ENCODE measurements around the gene FUBP1. TPM values are rescaled to one million over a fixed set of nuclear protein-coding genes. Genes with fewer than 3 reads are reported as not detected.
"Not testable (repeated sequence)": the region's sequence is repeated elsewhere in the genome, so short reads cannot be mapped to it uniquely, and the experiment has no call there.

The FUBP1 gene
- total RNA-seq, 1 donor from 2014 or later: 269 TPM

DNA sequence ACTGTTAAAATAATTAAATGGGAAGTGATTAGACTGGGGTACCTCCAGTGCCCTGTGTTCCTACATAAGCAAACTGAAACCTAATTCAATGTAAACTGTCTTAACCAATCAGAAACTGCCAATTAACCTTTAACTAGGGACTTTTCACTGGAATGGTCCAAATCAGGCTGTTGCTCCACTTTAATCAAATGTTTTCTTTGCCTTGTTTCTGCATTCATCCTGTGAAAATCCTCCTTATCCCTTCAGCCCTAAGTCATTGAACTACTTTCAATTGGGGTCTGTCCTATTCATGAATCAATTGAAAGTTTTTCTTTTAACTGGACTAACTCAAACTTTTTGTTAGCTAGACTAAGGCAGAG, 5.1 kb upstream of the FUBP1 start:
- no peak for DNase-seq (ENCODE audit: low spot score)
- H3K4me3 Mint-ChIP-seq (ENCODE audit: low read depth): no peak overlapping the region

DNA sequence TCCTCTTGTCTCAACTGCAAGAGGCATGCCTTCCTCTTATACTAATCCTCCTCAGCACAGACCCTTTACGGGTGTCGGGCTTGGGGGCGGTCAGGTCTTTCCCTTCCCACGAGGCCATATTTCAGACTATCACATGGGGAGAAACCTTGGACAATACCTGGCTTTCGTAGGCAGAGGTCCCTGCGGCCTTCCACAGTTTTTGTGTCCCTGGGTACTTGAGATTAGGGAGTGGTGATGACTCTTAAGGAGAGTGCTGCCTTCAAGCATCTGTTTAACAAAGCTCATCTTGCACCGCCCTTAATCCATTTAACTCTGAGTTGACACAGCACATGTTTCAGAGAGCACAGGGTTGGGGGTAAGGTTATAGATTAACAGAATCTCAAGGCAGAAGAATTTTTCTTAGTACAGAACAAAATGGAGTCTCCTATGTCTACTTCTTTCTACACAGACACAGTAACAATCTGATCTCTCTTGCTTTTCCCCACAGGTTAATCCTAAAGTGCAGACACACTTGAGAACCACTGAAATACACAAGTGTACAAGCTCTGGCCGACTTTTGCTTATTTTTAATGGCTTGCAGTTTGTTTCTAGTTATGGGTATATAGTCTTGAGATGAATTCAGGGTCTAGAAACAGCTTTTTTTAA, 4.6 kb upstream of the FUBP1 start:
- H3K9me3 Mint-ChIP-seq; intact Hi-C loops (cut with micrococcal nuclease); H3K27me3 Mint-ChIP-seq (ENCODE audit: low read depth); H3K4me3 Mint-ChIP-seq (ENCODE audit: low read depth); DNase-seq (ENCODE audit: low spot score): not testable (repeated sequence)
- Mint-ChIP-seq H3K27ac (peak overlapping the region; percentile 73), H3K36me3 (ENCODE audit: low read depth) (peaks cover 38% of the 10 kb centered on the region), H3K4me1 (ENCODE audit: low read depth) (peaks cover 48% of the 10 kb centered on the region)

More for the DNA sequence above, 5.1 kb upstream of the FUBP1 start:
- Mint-ChIP-seq H3K9me3 (no peaks in the 10 kb centered on the region), H3K27me3 (ENCODE audit: low read depth) (no peaks in the 10 kb centered on the region), H3K4me1 (ENCODE audit: low read depth) (peaks cover 52% of the 10 kb centered on the region), H3K27ac (peak overlapping the region; percentile 73), H3K36me3 (ENCODE audit: low read depth) (peaks cover 43% of the 10 kb centered on the region)
- intact Hi-C loops (cut with micrococcal nuclease): no loop called here

DNA sequence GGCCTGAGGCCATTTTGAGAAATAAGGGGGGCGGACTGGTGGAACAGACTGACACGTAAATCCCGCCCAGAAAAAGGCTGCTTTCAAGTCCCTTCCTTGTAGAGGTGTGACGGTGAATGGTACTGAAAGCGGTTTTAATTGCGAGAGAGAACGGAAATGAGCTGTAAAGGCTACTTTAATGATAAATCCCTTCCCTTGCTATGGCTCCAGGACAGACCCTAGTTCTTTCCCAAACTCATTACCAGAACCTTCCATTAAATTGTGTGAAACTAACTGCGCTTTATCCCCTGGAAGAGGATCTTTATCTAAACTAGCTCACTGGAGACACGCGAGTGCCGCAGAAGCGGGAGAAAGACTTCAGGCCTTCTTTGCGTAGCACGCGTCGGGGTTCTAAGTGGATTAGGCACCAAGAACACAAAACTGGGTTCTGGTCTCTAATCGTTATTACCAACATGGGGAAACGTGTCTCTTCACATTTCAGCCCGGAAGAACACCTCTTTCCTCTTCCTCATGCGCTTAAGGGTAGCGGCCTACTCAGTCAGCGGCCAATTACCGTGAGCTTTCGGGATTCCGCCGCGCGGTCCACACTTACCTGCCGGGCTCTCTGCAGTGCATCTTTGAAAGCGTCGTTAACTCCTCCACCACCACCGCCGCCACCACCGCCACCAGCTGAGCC, 441 bp downstream of the FUBP1 start:
- Mint-ChIP-seq H3K4me1 (ENCODE audit: low read depth) (peaks cover 38% of the 10 kb centered on the region), H3K27me3 (ENCODE audit: low read depth) (no peaks in the 10 kb centered on the region), H3K36me3 (ENCODE audit: low read depth) (peaks cover 41% of the 10 kb centered on the region), H3K9me3 (no peaks in the 10 kb centered on the region), H3K4me3 (ENCODE audit: low read depth) (no peak overlapping the region), H3K27ac (no peak overlapping the region)
- intact Hi-C loops (cut with micrococcal nuclease): loop anchor here (1.0 to 10.0 kb wide), 4 partner anchors 18 to 646 kb away; partner anchors contain the start of genes IFI44L and USP33
- peak; percentile 80 for DNase-seq (ENCODE audit: low spot score)

DNA sequence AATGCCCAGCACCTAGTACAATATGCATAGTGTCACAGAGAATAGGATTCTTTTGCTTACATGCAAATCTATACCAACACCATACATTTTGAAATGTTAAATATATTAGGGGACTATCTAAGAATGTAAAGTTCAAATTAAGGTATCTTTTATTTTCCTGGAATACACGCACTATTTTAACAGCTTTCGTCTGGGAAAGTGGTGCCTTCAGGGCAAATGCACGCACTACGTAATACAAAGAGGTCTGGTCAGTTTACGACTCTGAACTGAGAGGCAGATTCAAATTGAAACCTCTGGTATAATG, 931 bp downstream of the FUBP1 start:
- intact Hi-C loops (cut with micrococcal nuclease): loop anchor here (1.0 to 10.0 kb wide), 4 partner anchors 17 to 647 kb away; partner anchors contain the start of genes IFI44L and USP33
- H3K4me1 Mint-ChIP-seq (ENCODE audit: low read depth): peaks cover 37% of the 10 kb centered on the region
- H3K27me3 Mint-ChIP-seq (ENCODE audit: low read depth): no peaks in the 10 kb centered on the region

DNA sequence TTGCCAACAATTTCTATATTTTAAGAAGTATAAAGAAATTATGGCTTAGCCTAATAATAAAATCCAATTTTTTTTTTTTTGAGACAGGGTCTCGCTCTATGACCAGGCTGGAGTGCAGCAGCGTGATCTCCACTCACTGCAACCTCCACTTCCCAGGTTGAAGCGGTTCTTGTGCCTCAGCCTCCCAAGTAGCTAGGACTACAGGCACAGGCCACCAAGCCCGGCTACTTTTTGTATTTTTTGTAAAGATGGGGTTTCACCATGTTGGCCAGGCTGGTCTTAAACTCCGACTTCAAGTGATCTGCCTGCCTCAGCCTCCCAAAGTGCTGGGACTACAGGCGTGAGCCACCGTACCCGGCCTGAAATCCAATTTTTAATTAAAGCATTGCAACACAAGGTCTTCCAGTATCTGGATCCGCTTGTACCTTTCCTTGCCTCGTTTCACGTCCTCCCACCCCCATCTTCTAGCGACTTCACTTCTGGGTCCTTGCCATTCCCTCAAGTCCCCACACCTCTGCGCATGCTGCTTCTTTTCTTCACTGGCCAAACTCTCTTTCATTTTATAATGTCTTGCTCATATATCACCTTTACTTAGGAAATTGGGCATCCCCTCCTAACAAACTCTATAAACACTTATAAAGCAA, 2.3 kb downstream of the FUBP1 start:
- no peak overlapping the region for H3K27ac Mint-ChIP-seq

More for the DNA sequence above, 931 bp downstream of the FUBP1 start:
- H3K4me3 Mint-ChIP-seq (ENCODE audit: low read depth): no peak overlapping the region
- H3K9me3 Mint-ChIP-seq: no peaks in the 10 kb centered on the region
- peaks cover 43% of the 10 kb centered on the region for H3K36me3 Mint-ChIP-seq (ENCODE audit: low read depth)
- no peak for DNase-seq (ENCODE audit: low spot score)
- H3K27ac Mint-ChIP-seq: no peak overlapping the region

DNA sequence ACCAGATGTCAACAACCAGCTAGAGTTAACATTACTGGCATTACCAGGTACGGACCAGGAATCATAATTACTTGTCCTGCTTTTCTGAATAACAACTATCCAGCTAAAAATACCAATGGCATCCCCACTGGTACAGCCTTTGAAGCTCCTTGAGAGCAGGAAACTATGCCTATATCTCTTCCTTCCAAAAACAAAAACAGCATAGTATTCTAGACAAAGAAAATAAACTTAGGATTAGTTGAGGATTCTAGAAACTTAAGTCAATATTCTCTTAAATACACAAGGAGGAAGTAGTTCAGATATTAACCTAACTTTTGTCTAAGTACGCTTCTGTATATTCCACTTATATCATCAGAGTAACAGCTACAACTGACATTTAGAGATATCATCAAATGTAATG, 3.0 kb downstream of the FUBP1 start:
- H3K4me3 Mint-ChIP-seq (ENCODE audit: low read depth): no peak overlapping the region

More for the DNA sequence above, 2.3 kb downstream of the FUBP1 start:
- H3K36me3 Mint-ChIP-seq (ENCODE audit: low read depth): peaks cover 52% of the 10 kb centered on the region
- H3K4me3 Mint-ChIP-seq (ENCODE audit: low read depth): no peak overlapping the region
- H3K4me1 Mint-ChIP-seq (ENCODE audit: low read depth): peaks cover 36% of the 10 kb centered on the region
- intact Hi-C loops (cut with micrococcal nuclease): loop anchor here (10.0 kb wide), 2 partner anchors 138 to 648 kb away; partner anchors contain the start of gene IFI44L
- H3K27me3 Mint-ChIP-seq (ENCODE audit: low read depth): no peaks in the 10 kb centered on the region
- DNase-seq (ENCODE audit: low spot score): no peak
- no peaks in the 10 kb centered on the region for H3K9me3 Mint-ChIP-seq

DNA sequence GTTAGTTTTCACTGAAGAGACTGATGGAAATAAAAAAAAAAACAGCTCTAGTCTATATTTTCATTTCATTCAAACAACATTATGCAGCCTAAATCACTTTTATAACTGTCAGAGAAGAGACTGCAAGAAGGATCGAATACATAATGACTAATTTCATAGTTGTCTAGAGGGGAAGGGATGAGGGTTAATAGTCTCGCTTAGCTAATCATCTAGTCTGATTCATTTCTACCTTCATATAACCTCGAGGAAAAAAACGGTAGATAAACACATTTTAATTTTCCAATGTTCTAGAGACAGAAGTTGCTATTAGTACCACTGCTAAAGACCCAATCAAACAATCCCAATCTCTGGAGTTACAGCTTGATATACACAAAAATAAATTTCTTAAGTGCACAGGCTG, 3.5 kb downstream of the FUBP1 start:
- peaks cover 34% of the 10 kb centered on the region for H3K4me1 Mint-ChIP-seq (ENCODE audit: low read depth)

More for the DNA sequence above, 3.0 kb downstream of the FUBP1 start:
- Mint-ChIP-seq H3K27ac (peak overlapping the region; percentile 81), H3K36me3 (ENCODE audit: low read depth) (peaks cover 56% of the 10 kb centered on the region), H3K27me3 (ENCODE audit: low read depth) (no peaks in the 10 kb centered on the region), H3K4me1 (ENCODE audit: low read depth) (peaks cover 38% of the 10 kb centered on the region), H3K9me3 (no peaks in the 10 kb centered on the region)
- intact Hi-C loops (cut with micrococcal nuclease): loop anchor here (10.0 kb wide), 2 partner anchors 139 to 649 kb away; partner anchors contain the start of gene IFI44L
- no peak for DNase-seq (ENCODE audit: low spot score)

DNA sequence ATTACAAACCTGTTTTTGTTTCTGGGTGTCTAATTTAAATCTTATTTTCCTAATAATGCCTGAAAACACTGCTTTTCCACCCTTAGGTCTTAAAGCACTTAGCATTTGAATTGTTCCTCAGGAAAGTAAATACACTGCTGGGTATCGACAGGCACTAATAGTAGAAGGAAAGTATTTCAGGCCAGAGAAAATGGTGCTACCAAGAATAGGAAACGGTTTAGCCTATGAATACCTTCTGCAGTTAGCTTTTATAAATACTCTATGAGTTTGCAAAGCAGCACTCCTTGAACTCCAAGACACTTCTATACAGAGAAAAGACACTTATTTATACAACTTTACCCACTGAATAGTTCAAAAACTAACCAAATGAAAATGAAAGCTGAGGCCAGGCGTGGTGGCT, 6.8 kb downstream of the FUBP1 start:
- Mint-ChIP-seq H3K36me3 (ENCODE audit: low read depth) (peaks cover 73% of the 10 kb centered on the region), H3K9me3 (no peaks in the 10 kb centered on the region), H3K27ac (peak overlapping the region; percentile 47), H3K4me3 (ENCODE audit: low read depth) (no peak overlapping the region), H3K27me3 (ENCODE audit: low read depth) (no peaks in the 10 kb centered on the region), H3K4me1 (ENCODE audit: low read depth) (peaks cover 39% of the 10 kb centered on the region)
- DNase-seq (ENCODE audit: low spot score): no peak
- intact Hi-C loops (cut with micrococcal nuclease): loop anchor here (10.0 kb wide), 2 partner anchors 143 to 653 kb away; partner anchors contain the start of gene IFI44L

More for the DNA sequence above, 3.5 kb downstream of the FUBP1 start:
- intact Hi-C loops (cut with micrococcal nuclease): loop anchor here (10.0 kb wide), 2 partner anchors 139 to 649 kb away; partner anchors contain the start of gene IFI44L
- Mint-ChIP-seq H3K27ac (peak overlapping the region; percentile 81), H3K4me3 (ENCODE audit: low read depth) (no peak overlapping the region), H3K9me3 (no peaks in the 10 kb centered on the region), H3K36me3 (ENCODE audit: low read depth) (peaks cover 51% of the 10 kb centered on the region), H3K27me3 (ENCODE audit: low read depth) (no peaks in the 10 kb centered on the region)
- no peak for DNase-seq (ENCODE audit: low spot score)

DNA sequence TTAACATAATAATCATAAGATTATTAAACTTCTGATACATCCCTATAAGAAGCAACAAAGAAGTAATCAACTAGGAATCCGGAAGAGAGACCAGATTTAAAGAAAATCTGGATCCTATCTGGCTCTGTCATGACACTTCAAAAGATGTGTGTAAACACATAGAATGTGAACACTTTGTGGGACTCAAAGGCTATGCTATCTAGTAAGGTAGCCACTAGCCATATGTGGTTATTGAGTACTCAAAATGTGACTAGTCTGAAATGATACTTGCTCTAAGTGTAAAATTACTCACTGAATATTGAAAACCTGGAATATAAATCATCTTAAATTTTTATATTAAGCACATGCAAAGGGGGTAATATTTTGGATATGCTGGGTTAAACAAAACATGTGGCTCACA, 8.7 kb downstream of the FUBP1 start:
- intact Hi-C loops (cut with micrococcal nuclease): loop anchor here (10.0 kb wide), 2 partner anchors 145 to 655 kb away; partner anchors contain the start of gene IFI44L
- no peak overlapping the region for H3K27ac Mint-ChIP-seq
- no peaks in the 10 kb centered on the region for H3K27me3 Mint-ChIP-seq (ENCODE audit: low read depth)
- peaks cover 32% of the 10 kb centered on the region for H3K4me1 Mint-ChIP-seq (ENCODE audit: low read depth)
- no peak for DNase-seq (ENCODE audit: low spot score)
- no peaks in the 10 kb centered on the region for H3K9me3 Mint-ChIP-seq
- H3K36me3 Mint-ChIP-seq (ENCODE audit: low read depth): peaks cover 72% of the 10 kb centered on the region
- H3K4me3 Mint-ChIP-seq (ENCODE audit: low read depth): no peak overlapping the region

DNA sequence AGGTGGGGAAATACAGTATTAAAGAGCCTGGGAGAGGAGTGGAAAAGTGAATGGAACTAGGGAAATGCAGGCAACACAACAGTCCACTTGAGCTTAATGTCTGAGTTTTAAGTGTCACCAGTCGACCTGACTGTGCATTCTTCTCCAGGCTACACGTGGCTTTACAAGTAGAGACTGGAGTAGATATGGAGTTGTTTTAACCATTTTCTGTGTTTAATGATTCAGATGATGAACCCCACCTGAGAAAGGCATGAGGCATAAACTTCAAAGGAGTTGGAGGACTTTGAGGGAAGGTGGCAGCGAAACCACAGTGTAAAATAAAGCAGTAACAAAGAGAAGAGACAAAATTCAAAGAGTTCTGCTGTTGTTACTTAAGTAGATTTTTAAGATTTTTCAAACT, 12.6 kb downstream of the FUBP1 start:
- intact Hi-C loops (cut with micrococcal nuclease): no loop called here
- H3K4me3 Mint-ChIP-seq (ENCODE audit: low read depth): no peak overlapping the region
- H3K9me3 Mint-ChIP-seq: no peaks in the 10 kb centered on the region
- H3K36me3 Mint-ChIP-seq (ENCODE audit: low read depth): peaks cover 83% of the 10 kb centered on the region
- no peak for DNase-seq (ENCODE audit: low spot score)
- no peaks in the 10 kb centered on the region for H3K27me3 Mint-ChIP-seq (ENCODE audit: low read depth)
- H3K4me1 Mint-ChIP-seq (ENCODE audit: low read depth): peaks cover 28% of the 10 kb centered on the region
- H3K27ac Mint-ChIP-seq: peak overlapping the region; percentile 46

DNA sequence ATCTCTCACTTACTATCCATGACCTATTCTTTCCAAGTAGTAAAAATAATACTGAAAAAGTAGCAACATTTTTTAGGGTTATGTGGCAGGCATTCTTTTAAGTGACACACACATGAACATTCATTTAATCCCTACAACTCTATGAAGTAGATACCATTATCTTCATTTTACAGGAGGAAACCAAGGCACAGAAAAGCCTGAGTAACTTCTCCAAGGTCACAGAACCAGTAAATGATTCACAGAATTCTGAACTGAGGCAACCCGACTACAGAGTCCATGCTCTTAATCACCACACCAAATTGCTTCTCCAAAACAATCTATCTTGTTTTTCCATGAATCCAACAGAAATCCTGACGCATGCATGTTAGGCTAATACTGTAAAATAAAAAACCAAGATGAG, 17.5 kb downstream of the FUBP1 start:
- H3K4me3 Mint-ChIP-seq (ENCODE audit: low read depth): no peak overlapping the region
- intact Hi-C loops (cut with micrococcal nuclease): loop anchor here (2.0 kb wide), 1 partner anchor 17 kb away; the partner anchor contains the start of gene FUBP1
- peak overlapping the region; percentile 28 for H3K27ac Mint-ChIP-seq
- H3K36me3 Mint-ChIP-seq (ENCODE audit: low read depth): peaks cover 87% of the 10 kb centered on the region
- H3K4me1 Mint-ChIP-seq (ENCODE audit: low read depth): peaks cover 20% of the 10 kb centered on the region
- no peaks in the 10 kb centered on the region for H3K9me3 Mint-ChIP-seq
- no peak for DNase-seq (ENCODE audit: low spot score)
- H3K27me3 Mint-ChIP-seq (ENCODE audit: low read depth): no peaks in the 10 kb centered on the region

DNA sequence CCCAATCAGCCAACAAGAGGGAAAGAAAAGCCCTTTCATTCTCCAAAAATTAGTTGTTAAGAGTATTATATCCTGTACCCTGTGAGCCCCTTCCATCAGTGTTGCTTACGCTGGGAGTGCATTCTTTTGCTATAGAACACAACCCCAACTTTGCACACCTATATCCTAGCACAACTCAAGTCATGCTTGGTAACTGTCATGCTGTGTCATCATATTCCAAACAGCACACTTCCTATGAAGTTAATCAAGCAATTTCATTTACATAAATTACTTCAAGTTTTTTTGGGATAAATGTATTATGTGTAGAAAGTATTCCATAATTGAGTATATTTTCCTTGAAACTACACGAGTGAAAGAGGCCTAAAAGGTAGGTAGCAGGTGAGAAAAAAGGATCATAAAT, 20.0 kb downstream of the FUBP1 start:
- Mint-ChIP-seq H3K9me3 (no peaks in the 10 kb centered on the region), H3K36me3 (ENCODE audit: low read depth) (peaks cover 78% of the 10 kb centered on the region), H3K4me3 (ENCODE audit: low read depth) (no peak overlapping the region), H3K4me1 (ENCODE audit: low read depth) (peaks cover 17% of the 10 kb centered on the region), H3K27ac (no peak overlapping the region), H3K27me3 (ENCODE audit: low read depth) (no peaks in the 10 kb centered on the region)
- no peak for DNase-seq (ENCODE audit: low spot score)
- intact Hi-C loops (cut with micrococcal nuclease): no loop called here

DNA sequence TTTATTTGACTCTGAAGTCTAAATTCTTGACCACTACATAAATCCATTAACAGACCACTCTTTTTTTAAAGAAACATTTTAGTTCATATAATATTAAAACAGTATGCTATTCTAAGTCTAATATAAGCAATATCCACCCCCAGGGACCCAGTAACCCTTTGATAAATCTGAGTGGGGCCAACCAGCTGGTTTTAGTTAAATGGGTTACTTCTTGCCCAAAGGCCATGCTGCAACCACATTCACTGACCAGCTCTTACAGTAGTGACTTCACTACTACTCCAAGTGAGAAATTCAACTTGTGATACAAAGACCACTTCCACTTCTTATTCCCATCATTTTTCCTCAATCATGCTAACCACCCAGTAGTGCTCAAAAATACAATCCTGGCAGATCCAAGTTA, 20.5 kb downstream of the FUBP1 start:
- Mint-ChIP-seq H3K36me3 (ENCODE audit: low read depth) (peaks cover 78% of the 10 kb centered on the region), H3K4me1 (ENCODE audit: low read depth) (peaks cover 17% of the 10 kb centered on the region), H3K4me3 (ENCODE audit: low read depth) (no peak overlapping the region), H3K9me3 (no peaks in the 10 kb centered on the region), H3K27me3 (ENCODE audit: low read depth) (no peaks in the 10 kb centered on the region), H3K27ac (no peak overlapping the region)
- intact Hi-C loops (cut with micrococcal nuclease): no loop called here
- DNase-seq (ENCODE audit: low spot score): no peak

All from activated T-helper 2 cell treated with anti-CD3 and anti-CD28 coated beads, Interferon-gamma antibody, Interleukin-2, Interleukin-4, amounts not matched to agents 10 μg/mL and 5 μg/mL and 100 μg/mL, durations not matched to agents 14 hours and 24 hours and 36 hours (primary cell).